PFSK-1 (cell line): ENCODE measurements around the gene LSP1.

Experiments used
- FOXP2 ChIP-seq: optimal IDR thresholded peaks from 2 replicates; pipeline ENCODE3; 2011; ENCODE audit warnings: borderline replicate concordance, control low read depth, inconsistent platforms; ENCODE audit not compliant: insufficient read depth; ENCODE audit errors: extremely low read length, extremely low read depth
- POLR2AphosphoS5 ChIP-seq: IDR thresholded peaks from 2 replicates; pipeline ENCODE4 v1.6.1; 2012; ENCODE audit warnings: low read depth, mild to moderate bottlenecking, control low read depth, low read length, moderate library complexity
- REST ChIP-seq, 2 experiments: IDR thresholded peaks; 2 replicates each; pipeline versions ENCODE4 v1.6.1 to v1.8.0; 2011 to 2012; ENCODE audit warnings: low read depth in 2 of 2, low read length in 2 of 2, control low read depth in 1 of 2, inconsistent platforms in 1 of 2, mild to moderate bottlenecking in 1 of 2, moderate library complexity in 1 of 2; ENCODE audit not compliant: insufficient read depth in 1 of 2
- SIN3A ChIP-seq: IDR thresholded peaks from 2 replicates; pipeline ENCODE4 v1.6.1; 2012; ENCODE audit warnings: mild to moderate bottlenecking, low read length, moderate library complexity, borderline replicate concordance; ENCODE audit not compliant: insufficient read depth
- TAF1 ChIP-seq: IDR thresholded peaks from 2 replicates; pipeline ENCODE4 v1.6.1; 2012; ENCODE audit warnings: low read length, control low read depth, borderline replicate concordance; ENCODE audit not compliant: insufficient read depth

LSP1 gene

GRCh38 chr11:1834062-1834610 is 18.7 kb upstream of the LSP1 start:
- TF ChIP-seq SIN3A, result no peak
- TF ChIP-seq REST (IDR thresholded peaks at IDR 0.05; ENCODE audit: insufficient read depth in 1 of 2, low read depth in 2 of 2, low read length in 2 of 2), result no peak
- TF ChIP-seq TAF1, result no peak
- no peak for TF ChIP-seq POLR2AphosphoS5
- TF ChIP-seq FOXP2, result no peak

- TF ChIP-seq REST (IDR thresholded peaks at IDR 0.05; ENCODE audit: insufficient read depth in 1 of 2, low read depth in 2 of 2, low read length in 2 of 2) (no peak), POLR2AphosphoS5 (no peak), TAF1 (no peak), SIN3A (no peak), FOXP2 (no peak)
Observed at GRCh38 chr11:1834779-1835670, 17.9 kb upstream of the LSP1 start, which contains the start of gene SYT8. SYT8 (plus strand) TSS chr11:1834990; CDS start chr11:1835106, 116 bp downstream.

- TF ChIP-seq POLR2AphosphoS5 (no peak), REST (IDR thresholded peaks at IDR 0.05; ENCODE audit: insufficient read depth in 1 of 2, low read depth in 2 of 2, low read length in 2 of 2) (no peak), SIN3A (no peak), FOXP2 (no peak), TAF1 (no peak)
Observed at GRCh38 chr11:1835671-1836010, 17.2 kb upstream of the LSP1 start.

- TF ChIP-seq FOXP2 (no peak), POLR2AphosphoS5 (no peak), SIN3A (no peak), TAF1 (no peak), REST (IDR thresholded peaks at IDR 0.05; ENCODE audit: insufficient read depth in 1 of 2, low read depth in 2 of 2, low read length in 2 of 2) (no peak)
Observed at GRCh38 chr11:1836011-1836945, 16.6 kb upstream of the LSP1 start.
